Posterior vena cava (tissue), 2 donors: ENCODE measurements around the gene IL18. TPM values are rescaled to one million over a fixed set of nuclear protein-coding genes. Genes with fewer than 3 reads are reported as not detected.
"Not testable (repeated sequence)": the region's sequence is repeated elsewhere in the genome, so short reads cannot be mapped to it uniquely, and the experiment has no call there.

Experiments
- DNase-seq: peaks from one replicate; pipeline ENCODE4 v3.0.0-alpha.2; 2020; ENCODE audit warnings: low spot score
- intact Hi-C, 2 donors: fragments of 100-400 bp; cut with DNase I; formaldehyde crosslinking; loops; one replicate each; pipeline versions ENCODE4 v1.14.1 to v1.14.2; 2022 to 2023
- long read RNA-seq, 2 donors: library from polyadenylated mRNA; unstranded; transcript quantifications; one replicate each; pipeline ENCODE4 v2.0.0, GENCODE V29; 2020 to 2021
- total RNA-seq, 2 donors: library from RNA; stranded (reverse); fragmentation: NEBNext Ultra II Directional; extraction: Animal tissue kit (Norgen Biotek cat#: 25700); gene quantifications; one replicate each; pipeline ENCODE4 v1.2.1, GENCODE V29; 2021
- donor health status: DM: yes; HTN: yes; CAD: no.
- donor health status: DM: yes; HTN: yes; CAD: no.

Gene IL18
- 10 to 100 TPM in 1 of 2 donors, 1 to 10 TPM in 1; 7.0 to 11.3 TPM for total RNA-seq
- long read RNA-seq, donor 1, partial matches to known transcripts = 0 of 4 reads
- long read RNA-seq, donor 1, other reads (novel, unspliced or antisense) = 4 of 4 reads
- long read RNA-seq, donor 2 = 0 reads

DNA sequence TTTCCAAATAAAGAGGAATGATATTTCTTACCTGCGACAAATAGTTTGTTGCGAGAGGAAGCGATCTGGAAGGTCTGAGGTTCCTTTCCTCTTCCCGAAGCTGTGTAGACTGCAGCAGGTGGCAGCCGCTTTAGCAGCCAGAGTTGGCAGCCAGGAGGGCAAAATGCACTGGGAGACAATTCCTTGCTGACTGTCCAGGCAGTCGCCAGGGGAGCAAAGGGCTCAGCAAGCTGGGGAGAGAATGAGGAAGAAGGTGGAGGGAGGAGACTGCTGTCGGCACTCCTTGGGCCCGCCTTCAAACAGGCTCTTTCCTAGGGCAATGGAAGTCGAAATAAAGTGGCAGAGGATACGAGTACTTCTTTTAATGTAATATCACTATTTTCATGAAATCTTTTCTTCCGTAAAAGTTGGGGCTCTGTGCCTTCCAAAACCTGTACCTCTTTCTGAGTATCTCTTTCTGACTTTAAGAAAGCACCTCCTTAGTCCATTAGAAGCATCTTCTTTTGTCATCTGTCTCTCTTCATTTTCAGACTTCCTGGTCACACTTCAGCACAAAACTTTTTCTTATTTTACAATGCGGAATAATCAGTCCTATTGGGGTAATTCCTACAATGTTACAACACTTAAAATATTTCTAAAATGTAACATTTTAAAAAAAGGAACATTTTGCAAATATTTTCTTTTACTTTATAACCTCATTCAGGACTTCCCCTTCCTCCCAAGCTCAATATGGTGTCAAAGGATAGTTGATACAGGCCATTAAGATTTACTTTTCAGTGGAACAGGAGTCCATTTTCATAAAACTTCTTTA, at the start of gene IL18:
IL18 (minus strand) TSS at position 220 of the 811 bp plus-strand sequence. CDS start 9,041 bp downstream, outside the sequence.
- intact Hi-C loops = loop anchor here (10.0 kb wide), 1 partner anchor 49 kb away; no protein-coding TSS in a partner anchor
- peak; percentile 84 for DNase-seq

DNA sequence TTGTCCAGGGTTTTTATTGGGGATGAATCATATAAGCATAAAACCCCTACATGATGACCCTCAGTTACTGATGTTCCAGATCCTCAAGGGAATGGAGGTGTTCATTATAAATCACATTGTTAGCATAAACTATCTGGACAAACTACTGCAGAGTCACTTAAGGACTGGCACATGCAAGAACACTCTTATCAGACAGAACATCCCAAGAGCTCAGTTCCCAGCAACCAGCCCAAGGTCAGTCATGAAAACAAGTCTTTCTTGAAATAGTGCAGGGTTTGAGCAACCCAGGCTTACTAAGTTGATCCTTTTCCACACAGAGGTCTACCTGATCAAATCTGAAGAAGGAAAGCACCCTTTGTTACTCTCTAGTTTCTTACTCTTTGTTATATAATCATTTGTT, 48.8 kb upstream of the IL18 start:
- intact Hi-C loops = loop anchor here in 1 of 2 donors (10.0 kb wide), 1 partner anchor 1082 kb away; no protein-coding TSS in a partner anchor
- DNase-seq = no peak

GRCh38 chr11:112212290-112212689, 48.4 kb upstream of the IL18 start:
- intact Hi-C loops = loop anchor here in 1 of 2 donors (10.0 kb wide), 1 partner anchor 1083 kb away; no protein-coding TSS in a partner anchor
- DNase-seq = no peak

DNA sequence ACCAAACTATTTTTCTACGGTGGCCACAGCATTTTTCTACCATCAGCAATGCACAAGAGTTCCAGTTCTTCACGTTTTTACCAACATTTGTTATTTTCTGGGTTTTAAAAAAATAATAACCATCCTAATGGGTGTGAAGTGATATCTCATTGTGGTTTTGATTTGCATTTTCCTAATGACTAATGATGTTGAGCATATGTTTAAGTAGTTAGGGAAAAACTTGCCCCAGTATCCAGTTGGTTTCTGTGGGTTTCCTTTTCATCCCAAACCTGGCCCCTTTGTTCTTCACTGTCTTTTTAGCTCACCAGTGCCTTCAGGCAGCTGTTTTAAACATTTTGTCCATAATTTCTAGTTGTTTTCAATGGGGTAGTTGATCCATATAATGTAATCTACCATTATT, 47.6 kb upstream of the IL18 start:
- no peak for DNase-seq
- intact Hi-C loops = loop anchor here in 1 of 2 donors (10.0 kb wide), 1 partner anchor 1083 kb away; no protein-coding TSS in a partner anchor

- intact Hi-C loops = loop anchor here in 1 of 2 donors (10.0 kb wide), 1 partner anchor 1084 kb away; no protein-coding TSS in a partner anchor
- DNase-seq = no peak
Measured at GRCh38 chr11:112210890-112211289, 47.0 kb upstream of the IL18 start.

GRCh38 chr11:112206071-112206470, 42.2 kb upstream of the IL18 start:
- intact Hi-C loops = no loop called here
- no peak for DNase-seq

- intact Hi-C loops = no loop called here
Measured at GRCh38 chr11:112200252-112200651, 36.4 kb upstream of the IL18 start.

DNA sequence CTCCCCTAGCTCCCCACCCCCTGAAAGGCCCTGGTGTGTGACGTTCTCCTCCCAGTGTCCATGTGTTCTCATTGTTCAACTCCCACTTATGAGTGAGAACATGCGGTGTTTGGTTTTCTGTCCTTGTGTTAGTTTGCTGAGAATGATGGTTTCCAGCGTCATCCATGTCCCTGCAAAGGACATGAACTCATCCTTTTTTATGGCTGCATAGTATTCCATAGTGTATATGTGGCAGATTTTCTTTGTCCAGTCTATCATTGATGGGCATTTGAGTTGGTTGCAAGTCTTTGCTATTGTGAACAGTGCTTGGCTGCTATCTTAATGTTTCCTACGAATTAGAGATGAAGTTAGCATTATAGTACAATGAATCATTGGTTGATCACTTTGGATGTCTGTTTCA, 35.2 kb upstream of the IL18 start:
- intact Hi-C loops, DNase-seq: not testable (repeated sequence)

More at GRCh38 chr11:112200252-112200651, 36.4 kb upstream of the IL18 start:
- DNase-seq = no peak

DNA sequence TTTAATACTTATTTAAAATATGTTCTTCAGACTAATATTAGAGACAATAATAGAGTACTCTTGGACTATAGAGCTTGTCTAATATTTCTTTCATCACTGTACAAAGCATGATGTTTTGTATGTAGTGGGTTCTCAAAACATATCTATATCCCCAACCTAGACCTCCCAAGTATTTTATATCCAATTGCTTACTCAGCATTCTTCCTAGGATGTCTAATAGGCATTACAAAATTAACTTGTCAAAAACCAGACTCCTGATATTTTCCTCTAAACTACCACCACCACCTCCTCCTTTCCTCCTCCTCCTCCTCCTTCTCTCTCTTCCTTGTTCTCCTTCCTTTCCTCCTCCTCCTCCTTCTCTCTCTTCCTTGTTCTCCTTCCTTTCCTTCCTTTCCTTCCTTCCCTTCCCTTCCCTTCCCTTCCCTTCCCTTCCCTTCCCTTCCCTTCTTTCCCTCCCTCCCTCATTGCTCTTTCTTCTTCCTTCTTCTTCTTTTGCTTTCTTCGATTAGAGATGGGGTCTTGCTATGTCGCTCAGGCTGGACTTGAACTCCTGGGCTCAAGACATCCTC, 32.7 kb upstream of the IL18 start:
- intact Hi-C loops = no loop called here
- DNase-seq = no peak

DNA sequence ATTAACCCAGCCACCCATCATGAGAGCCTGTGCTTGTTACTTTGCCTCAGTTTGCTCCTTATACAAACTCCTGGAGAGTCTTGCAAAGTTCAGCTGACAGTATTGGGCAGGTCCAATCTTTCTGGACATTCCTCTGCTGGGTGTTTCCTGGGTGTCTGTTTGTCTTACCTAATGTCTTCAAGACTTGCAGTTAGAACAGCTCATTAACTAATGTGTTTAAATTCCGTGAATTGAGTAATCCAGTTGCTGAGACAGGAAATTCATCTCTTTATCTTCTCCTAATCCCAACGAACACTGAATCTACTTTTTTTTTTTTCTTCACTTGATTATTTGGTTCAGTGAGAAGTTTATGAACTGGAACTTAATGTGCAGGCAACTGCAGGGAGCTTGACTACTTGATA, 32.1 kb upstream of the IL18 start:
- no peak for DNase-seq
- intact Hi-C loops = no loop called here

DNA sequence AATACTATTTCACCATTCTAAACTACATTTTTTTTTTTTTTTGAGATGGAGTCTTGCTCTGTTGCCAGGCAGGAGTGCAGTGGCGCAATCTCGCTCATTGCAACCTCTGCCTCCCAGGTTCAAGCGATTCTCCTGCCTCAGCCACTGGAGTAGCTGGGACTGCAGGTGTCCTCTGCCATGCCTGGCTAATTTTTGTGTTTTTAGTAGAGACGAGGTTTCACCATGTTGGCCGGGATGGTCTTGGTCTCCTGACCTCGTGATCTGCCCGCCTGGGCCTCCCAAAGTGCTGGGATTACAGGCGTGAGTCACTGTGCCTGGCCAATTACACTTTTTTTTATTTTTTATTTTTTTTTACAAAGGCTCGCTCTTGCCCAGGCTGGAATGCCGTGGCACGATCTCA, 31.2 kb upstream of the IL18 start:
- intact Hi-C loops, DNase-seq: not testable (repeated sequence)

DNA sequence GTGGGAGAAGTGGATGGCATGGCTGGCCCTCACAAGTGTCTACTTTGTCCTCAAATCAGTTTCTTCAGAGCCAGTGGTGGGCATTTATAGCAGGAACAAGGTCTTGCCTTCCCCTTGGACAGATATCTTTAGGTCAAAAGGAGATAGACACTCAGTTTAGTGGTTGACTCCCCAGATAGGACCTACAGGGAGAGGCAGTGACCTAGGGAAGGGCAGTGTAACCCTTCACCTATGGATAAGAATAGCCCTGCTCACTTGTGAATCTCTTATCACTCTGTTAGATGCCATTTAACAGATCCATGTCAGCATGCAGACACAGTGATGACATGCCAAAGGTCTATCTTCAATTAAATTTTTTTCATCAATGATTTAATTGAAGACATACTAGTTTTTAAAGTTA, 22.4 kb upstream of the IL18 start:
- intact Hi-C loops = loop anchor here in 1 of 2 donors (2.0 kb wide), 1 partner anchor 32 kb away; no protein-coding TSS in a partner anchor

GRCh38 chr11:112185883-112186282, 22.0 kb upstream of the IL18 start:
- intact Hi-C loops = loop anchor here in 1 of 2 donors (2.0 kb wide), 1 partner anchor 31 kb away; no protein-coding TSS in a partner anchor
- no peak for DNase-seq

More for the DNA sequence above, 22.4 kb upstream of the IL18 start:
- DNase-seq = no peak

DNA sequence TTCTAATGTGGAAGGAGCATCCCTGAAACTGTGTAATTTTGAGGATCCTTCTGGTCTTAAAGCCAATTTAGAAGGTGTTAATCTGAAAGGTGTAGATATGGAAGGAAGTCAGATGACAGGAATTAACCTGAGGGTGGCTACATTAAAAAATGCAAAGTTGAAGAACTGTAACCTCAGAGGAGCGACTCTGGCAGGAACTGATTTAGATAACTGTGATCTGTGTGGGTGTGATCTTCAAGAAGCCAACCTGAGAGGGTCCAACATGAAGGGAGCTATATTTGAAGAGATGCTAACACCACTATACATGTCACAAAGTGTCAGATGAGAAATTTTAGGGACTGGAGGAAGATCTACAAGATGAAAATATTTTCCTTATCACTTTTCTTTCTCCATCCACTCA, 19.0 kb upstream of the IL18 start:
- no peak for DNase-seq
- intact Hi-C loops = no loop called here

DNA sequence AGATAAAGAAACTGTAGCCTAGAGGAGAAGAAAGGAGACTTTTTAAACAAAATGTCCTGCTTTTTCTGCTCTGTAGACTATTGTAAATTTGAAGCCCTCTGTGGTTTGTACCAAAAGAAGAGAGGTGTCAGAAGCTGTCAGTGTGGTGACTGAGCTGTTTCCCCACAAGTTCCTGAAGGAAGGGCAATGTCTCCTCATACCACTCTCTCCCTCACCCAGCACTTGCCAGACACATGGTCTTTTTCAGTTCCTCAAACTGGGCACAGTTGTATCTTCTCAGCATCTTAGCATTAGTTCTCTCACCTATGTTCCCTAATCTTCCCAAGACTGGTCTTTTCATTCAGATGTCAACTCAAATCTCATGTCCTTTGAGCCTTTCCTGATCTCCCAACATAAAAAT, 15.7 kb upstream of the IL18 start:
- DNase-seq = no peak
- intact Hi-C loops = no loop called here

GRCh38 chr11:112178936-112179335, 15.0 kb upstream of the IL18 start:
- intact Hi-C loops = no loop called here
- DNase-seq = no peak

- DNase-seq = no peak
- intact Hi-C loops = no loop called here
Measured at GRCh38 chr11:112178428-112178827, 14.5 kb upstream of the IL18 start.

DNA sequence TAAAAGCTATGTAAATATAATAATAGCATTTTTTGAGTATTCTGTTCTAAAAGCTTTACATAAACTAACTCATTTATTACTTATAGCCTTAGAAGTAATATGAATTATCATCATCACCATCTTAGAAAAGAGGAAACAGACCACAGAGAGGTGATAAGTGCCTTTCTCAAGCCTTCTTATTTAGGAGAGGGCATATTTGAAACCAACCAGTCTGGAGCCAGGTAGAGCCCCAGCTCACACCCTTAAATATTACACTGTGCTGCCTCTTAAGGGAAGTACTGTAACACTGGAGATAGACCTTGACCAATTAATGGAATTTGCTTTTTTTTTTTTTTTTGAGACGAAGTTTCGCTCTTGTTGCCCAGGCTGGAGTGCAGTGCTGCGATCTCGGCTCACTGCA, 13.7 kb upstream of the IL18 start:
- intact Hi-C loops = no loop called here

DNA sequence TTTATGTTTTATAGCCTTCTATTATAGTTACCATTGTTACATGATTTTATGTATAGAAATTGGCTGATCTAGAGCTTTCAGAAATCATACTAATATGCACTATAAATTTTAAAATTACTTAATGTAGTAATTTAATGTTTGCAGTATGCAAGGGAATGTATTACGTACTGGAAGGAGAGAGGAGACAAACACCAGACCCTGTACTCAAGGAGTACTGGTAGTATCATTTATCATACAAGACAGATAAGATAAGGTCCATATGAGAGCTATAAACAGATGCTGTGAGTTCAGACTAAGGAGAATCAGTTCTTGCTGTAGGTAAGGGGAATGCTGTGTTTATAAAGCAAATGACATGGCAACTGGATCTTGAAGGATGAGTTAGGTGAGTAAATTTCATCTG, 12.2 kb upstream of the IL18 start:
- intact Hi-C loops = no loop called here

More for the DNA sequence above, 13.7 kb upstream of the IL18 start:
- no peak for DNase-seq

GRCh38 chr11:112175599-112175952, 11.7 kb upstream of the IL18 start:
- intact Hi-C loops = no loop called here
- DNase-seq = no peak

More for the DNA sequence above, 12.2 kb upstream of the IL18 start:
- DNase-seq = no peak
